VCaP (cell line): ENCODE measurements around the gene KIF5C.

Source experiments
- H3K27ac ChIP-seq: fragments of 450-650 bp; 2 replicates; pipeline ENCODE4 v1.5.1; 2017
- TF ChIP-seq, protein P1 (sequence below): fragments of 450-650 bp; conservative IDR thresholded peaks from 2 replicates; pipeline ENCODE4 v1.5.1; 2017; ENCODE audit warnings: mild to moderate bottlenecking, moderate library complexity

The KIF5C gene

DNA sequence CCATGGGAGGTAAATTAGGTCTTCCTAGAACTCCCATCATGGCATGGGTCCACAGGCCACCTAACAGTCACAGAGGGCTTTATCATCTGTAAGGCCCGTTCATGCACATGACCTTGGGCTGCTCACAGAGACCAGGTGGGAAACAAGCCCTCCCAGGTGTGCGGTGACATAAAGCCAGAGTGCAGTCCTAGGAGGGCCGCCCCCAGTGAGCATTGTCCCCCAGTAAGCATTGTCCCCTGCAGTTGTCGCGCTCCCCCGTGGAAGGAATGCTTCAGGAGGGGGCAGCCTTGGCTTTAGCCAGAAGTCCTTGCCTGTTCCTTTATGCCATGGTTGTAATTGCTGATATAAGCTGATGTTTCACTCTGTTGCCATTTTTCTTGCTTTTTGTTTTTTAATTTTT, 121.8 kb downstream of the KIF5C start:
- TF ChIP-seq, protein P1, sequence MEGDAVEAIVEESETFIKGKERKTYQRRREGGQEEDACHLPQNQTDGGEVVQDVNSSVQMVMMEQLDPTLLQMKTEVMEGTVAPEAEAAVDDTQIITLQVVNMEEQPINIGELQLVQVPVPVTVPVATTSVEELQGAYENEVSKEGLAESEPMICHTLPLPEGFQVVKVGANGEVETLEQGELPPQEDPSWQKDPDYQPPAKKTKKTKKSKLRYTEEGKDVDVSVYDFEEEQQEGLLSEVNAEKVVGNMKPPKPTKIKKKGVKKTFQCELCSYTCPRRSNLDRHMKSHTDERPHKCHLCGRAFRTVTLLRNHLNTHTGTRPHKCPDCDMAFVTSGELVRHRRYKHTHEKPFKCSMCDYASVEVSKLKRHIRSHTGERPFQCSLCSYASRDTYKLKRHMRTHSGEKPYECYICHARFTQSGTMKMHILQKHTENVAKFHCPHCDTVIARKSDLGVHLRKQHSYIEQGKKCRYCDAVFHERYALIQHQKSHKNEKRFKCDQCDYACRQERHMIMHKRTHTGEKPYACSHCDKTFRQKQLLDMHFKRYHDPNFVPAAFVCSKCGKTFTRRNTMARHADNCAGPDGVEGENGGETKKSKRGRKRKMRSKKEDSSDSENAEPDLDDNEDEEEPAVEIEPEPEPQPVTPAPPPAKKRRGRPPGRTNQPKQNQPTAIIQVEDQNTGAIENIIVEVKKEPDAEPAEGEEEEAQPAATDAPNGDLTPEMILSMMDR: no peak
- no peak overlapping the region for H3K27ac ChIP-seq

DNA sequence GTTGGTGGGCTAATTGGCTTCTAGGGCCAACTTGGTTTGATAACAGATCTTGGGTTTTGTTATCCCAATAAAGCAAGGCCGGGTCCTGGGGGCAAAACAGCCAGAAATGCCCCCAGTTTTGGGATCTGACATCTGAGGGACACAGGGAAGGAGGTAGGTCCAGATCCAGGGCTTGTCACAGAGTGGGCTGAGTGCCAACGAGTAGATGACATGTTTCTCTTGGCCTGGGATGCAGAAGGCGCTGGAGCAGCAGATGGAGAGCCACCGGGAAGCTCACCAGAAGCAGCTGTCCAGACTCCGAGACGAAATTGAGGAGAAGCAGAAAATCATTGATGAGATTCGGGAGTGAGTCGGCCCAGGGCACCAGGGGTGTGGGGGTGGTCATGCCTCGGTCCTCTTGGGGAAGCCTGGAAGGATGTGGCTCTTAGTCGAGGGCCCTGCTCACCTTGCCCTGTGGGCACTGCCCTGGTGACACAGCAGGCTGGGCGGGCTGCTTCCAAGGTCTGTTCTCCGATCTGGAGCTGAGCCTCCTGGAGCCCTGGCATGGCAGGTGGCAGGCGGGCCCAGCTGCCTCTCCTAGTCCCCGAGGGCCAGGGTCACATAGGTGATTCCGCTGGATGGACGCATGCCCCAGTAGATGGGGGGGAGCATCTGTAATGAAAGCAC, 123.3 kb downstream of the KIF5C start:
- no peak overlapping the region for H3K27ac ChIP-seq
- TF ChIP-seq, protein P1: no peak

DNA sequence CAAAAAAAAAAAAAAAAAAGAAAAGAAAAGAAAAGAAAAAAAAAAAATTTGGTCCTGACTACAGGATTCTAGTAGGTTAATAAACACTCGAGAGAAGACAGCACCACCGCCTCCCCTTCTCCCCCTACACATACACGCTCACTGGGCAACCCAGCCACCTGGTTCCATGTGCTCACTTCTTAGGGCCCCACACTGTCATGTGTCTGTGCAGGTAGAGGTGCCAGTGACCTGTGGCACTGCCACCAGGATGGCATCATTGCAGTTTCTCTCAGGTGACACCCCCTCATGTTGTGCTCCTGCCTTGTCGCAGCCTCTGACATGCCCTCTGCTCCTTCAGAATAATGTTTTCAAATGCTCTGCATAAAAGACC, 123.8 kb downstream of the KIF5C start:
- TF ChIP-seq, protein P1: no peak
- H3K27ac ChIP-seq: no peak overlapping the region

DNA sequence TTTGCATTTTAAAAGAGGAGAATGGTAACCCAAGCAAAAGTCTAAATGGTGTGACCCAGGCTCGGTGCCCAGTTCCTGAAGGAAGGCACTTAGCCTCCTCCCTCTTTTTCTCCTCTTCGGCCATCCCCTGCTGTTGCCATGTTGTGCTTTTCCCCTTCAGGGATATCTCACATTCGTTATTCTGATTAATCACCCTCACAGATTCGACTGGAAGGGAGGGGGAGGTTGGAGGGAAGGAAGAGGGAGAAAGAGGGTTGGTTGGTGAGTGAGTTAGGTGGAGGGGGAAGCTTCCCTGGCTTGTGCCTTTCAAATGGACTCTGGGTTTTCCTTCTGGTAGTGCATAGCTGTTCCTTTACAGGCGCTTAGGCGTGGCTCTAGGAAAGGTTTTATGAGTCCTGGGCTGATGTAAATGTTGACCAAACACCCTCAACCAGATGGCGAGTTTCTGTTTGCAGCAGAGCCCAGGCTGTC, 124.5 kb downstream of the KIF5C start:
- TF ChIP-seq, protein P1: no peak
- no peak overlapping the region for H3K27ac ChIP-seq

DNA sequence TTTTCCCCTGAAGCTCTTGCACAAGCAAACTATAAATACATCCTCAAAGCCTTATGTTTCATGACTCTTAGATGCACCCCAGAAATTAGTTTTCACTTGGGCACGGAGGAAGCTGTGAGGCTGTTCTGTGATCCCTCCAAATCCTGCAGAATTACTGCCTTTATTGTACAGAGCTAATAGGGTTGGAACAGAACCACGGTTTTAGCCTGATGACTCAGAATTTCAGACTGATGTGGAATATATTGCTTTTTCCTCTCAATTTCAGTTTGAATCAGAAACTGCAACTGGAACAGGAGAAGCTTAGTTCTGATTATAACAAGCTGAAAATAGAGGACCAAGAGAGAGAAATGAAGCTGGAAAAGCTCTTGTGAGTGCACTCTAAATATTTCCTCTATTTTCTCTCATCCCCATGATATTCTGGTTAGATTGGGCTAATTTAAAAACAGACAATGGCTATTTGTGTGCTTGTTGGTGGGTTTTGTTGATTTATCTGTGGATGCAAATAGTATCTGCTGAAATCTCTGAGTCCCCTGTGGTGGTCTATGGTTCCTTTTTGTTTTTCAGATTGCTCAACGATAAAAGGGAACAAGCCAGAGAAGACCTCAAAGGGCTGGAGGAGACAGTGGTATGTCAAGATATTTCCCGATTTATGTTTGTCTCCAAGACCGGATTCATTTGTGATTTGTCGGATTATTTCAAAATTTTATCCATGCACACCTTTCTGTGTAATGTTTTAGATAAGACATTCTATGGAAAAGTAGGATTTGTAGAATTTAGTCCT, 125.3 kb downstream of the KIF5C start:
- no peak overlapping the region for H3K27ac ChIP-seq
- TF ChIP-seq, protein P1: no peak

DNA sequence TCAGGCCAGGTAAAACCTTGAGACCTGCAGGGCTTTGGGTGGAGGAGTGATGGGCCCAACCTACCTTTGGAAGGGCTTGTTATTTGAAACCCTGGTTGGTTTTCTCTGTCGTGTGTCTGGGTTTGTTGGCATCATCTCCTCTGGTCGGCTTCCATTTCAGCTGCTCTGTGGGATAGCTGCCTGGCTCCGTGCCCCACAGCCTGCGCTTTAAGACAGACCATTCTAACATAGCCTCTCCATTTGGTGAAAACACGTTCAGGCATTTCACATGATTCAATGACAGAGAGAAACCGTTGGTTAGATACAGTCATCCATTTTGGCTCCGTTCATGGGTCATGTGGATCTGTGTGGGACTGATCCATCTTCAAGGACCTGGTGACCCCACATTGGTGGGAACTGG, 126.5 kb downstream of the KIF5C start:
- H3K27ac ChIP-seq: no peak overlapping the region
- TF ChIP-seq, protein P1: no peak

DNA sequence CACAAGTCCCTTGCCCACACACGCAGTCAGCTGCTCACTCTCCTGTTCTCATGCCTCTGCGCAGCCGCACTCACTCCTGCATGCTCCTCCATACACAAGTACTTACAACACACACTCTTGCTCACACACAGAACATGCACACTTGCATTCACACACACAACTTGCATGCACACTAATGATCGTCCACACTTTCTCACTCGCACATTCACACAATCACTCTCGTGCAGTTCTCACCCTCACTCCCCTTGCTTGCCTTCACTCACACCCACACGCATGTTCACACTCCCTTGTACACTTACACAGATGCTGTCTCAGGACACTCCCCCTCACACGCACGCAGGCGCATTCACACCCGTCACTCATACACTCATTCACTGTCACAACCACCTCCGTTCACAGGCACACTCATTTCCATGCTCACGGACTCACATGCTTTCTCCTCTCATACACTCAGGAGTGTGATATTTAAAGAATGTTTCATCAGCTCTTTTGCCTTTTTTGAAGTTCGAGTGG, 127.4 kb downstream of the KIF5C start:
- TF ChIP-seq, protein P1: no peak
- peak overlapping the region; percentile 79 for H3K27ac ChIP-seq
